ENCODE measurements around the gene S1PR3. TPM values are rescaled to one million over a fixed set of nuclear protein-coding genes. Genes with fewer than 3 reads are reported as not detected.

Gene S1PR3
- total RNA-seq, 1 experiment from 2014 or later = 2.8 TPM

DNA sequence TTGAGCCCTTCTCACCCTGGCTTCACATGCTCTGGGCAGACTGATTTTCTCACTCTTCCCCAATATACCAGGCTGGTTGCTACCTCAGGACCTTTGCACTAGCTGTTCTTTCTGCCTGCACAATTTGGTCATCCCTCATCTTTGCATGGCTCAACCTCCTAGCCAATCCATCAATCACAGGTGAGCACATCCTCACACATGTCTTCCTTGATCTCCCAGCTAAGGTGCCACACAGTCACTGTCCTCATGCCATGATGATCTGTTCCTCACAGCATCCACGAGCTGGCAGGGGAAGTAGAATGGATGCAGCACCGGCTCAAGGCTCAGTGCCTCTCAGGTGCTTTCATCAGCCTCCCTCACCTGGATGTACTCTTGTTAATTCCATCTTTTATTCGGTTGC is 30.6 kb upstream of the S1PR3 start:
- H3K36me3 Mint-ChIP-seq (ENCODE audit: insufficient read depth, unreplicated experiment) = no peaks in the 10 kb centered on the region
- H3K9me3 Mint-ChIP-seq (ENCODE audit: unreplicated experiment) = no peaks in the 10 kb centered on the region
- no TSS peak for BruUV-seq (replicated peaks)
- POLR2A ChIA-PET = no interaction called here
- DNase-seq (ENCODE audit: unreplicated experiment) = no peak
- no peaks in the 10 kb centered on the region for H3K27me3 Mint-ChIP-seq (ENCODE audit: insufficient read depth, unreplicated experiment)
- TF ChIP-seq, protein P1, sequence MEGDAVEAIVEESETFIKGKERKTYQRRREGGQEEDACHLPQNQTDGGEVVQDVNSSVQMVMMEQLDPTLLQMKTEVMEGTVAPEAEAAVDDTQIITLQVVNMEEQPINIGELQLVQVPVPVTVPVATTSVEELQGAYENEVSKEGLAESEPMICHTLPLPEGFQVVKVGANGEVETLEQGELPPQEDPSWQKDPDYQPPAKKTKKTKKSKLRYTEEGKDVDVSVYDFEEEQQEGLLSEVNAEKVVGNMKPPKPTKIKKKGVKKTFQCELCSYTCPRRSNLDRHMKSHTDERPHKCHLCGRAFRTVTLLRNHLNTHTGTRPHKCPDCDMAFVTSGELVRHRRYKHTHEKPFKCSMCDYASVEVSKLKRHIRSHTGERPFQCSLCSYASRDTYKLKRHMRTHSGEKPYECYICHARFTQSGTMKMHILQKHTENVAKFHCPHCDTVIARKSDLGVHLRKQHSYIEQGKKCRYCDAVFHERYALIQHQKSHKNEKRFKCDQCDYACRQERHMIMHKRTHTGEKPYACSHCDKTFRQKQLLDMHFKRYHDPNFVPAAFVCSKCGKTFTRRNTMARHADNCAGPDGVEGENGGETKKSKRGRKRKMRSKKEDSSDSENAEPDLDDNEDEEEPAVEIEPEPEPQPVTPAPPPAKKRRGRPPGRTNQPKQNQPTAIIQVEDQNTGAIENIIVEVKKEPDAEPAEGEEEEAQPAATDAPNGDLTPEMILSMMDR (IDR thresholded peaks at IDR 0.05; ENCODE audit: unreplicated experiment) = no peak
- H3K4me3 Mint-ChIP-seq (ENCODE audit: unreplicated experiment) = no peak overlapping the region
- no peaks in the 10 kb centered on the region for H3K4me1 Mint-ChIP-seq (ENCODE audit: insufficient read depth, unreplicated experiment)
- CTCF ChIA-PET = no interaction called here
- intact Hi-C loops (cut with micrococcal nuclease) = no loop called here
- no peak overlapping the region for H3K27ac Mint-ChIP-seq (ENCODE audit: low read depth, unreplicated experiment)

DNA sequence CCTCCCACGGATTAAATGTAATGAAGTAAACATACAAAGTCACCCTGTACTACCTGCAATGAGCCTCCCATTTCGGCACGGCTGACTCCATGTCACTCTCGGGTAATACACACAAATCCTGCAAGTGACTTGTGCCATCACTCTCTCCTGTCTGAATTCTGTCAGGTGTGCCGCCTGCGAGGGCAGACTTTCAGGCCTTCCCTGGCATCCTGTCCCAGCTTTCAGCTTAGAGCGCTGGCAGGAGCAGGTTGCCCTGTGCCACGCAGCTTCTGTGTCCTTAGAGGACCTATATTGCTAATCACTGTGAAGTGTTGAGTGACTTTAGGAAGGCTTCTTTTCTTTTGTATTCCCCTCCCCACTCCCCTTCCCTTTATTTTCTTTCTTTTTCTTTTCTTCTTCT is 25.8 kb upstream of the S1PR3 start:
- no peak overlapping the region for H3K4me3 Mint-ChIP-seq (ENCODE audit: unreplicated experiment)
- TF ChIP-seq, protein P1 (IDR thresholded peaks at IDR 0.05; ENCODE audit: unreplicated experiment) = no peak
- no TSS peak for BruUV-seq (replicated peaks)
- no peaks in the 10 kb centered on the region for H3K9me3 Mint-ChIP-seq (ENCODE audit: unreplicated experiment)
- peaks cover 5% of the 10 kb centered on the region for H3K4me1 Mint-ChIP-seq (ENCODE audit: insufficient read depth, unreplicated experiment)
- ChIA-PET POLR2A (no interaction called here), CTCF (no interaction called here)
- no peak for DNase-seq (ENCODE audit: unreplicated experiment)
- no peaks in the 10 kb centered on the region for H3K36me3 Mint-ChIP-seq (ENCODE audit: insufficient read depth, unreplicated experiment)
- intact Hi-C loops (cut with micrococcal nuclease) = no loop called here
- H3K27ac Mint-ChIP-seq (ENCODE audit: low read depth, unreplicated experiment) = no peak overlapping the region
- no peaks in the 10 kb centered on the region for H3K27me3 Mint-ChIP-seq (ENCODE audit: insufficient read depth, unreplicated experiment)

DNA sequence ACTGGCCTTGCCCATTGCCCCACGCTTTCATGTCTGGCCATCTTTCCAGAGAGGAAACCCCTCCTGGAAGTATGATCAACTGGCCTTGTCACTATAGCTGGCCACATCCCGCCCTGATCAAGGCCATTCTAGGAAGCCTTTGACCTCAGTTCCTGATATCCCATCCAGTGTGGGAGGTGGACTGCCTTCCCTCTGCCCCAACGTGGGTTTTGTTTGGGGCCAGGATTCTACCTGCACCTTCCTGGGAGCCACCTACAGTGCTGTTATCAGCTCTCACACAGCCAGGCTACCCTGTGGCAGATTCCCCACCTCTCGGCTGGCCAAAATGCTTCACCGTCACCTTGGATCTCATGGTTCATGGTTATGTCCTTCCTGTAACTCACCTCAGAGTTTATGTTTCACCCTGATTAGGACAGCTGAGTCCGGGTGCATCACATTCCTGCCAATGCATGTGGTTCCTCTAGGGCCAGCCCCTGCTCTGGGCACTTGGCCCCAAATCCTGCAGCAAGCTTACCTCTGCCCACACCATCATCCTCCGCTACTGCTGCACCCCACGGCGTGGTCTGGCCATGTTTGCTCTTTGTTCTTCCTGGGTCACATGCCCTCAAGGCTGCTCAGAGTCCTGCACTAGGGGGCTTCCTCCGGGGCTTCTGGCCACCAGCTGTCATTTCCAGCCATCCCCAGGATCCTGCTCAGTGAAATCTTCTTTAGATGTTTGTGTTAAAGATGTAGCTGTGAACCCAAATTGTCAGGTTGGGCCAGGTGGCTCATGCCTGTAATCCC is 24.2 kb upstream of the S1PR3 start:
- Mint-ChIP-seq H3K27ac (ENCODE audit: low read depth, unreplicated experiment) (no peak overlapping the region), H3K9me3 (ENCODE audit: unreplicated experiment) (no peaks in the 10 kb centered on the region), H3K36me3 (ENCODE audit: insufficient read depth, unreplicated experiment) (no peaks in the 10 kb centered on the region), H3K4me1 (ENCODE audit: insufficient read depth, unreplicated experiment) (peaks cover 5% of the 10 kb centered on the region), H3K27me3 (ENCODE audit: insufficient read depth, unreplicated experiment) (no peaks in the 10 kb centered on the region), H3K4me3 (ENCODE audit: unreplicated experiment) (no peak overlapping the region)
- no TSS peak for BruUV-seq (replicated peaks)
- CTCF ChIA-PET = interaction anchor here (0.6 kb wide), 1 partner anchor 77 kb away, joined by 3 read pairs; no protein-coding TSS in a partner anchor
- intact Hi-C loops (cut with micrococcal nuclease) = no loop called here
- TF ChIP-seq, protein P1 (IDR thresholded peaks at IDR 0.05; ENCODE audit: unreplicated experiment) = no peak
- POLR2A ChIA-PET = interaction anchor here (1.1 kb wide), 1 partner anchor 17 kb away, joined by 3 read pairs; no protein-coding TSS in a partner anchor
- no peak for DNase-seq (ENCODE audit: unreplicated experiment)

DNA sequence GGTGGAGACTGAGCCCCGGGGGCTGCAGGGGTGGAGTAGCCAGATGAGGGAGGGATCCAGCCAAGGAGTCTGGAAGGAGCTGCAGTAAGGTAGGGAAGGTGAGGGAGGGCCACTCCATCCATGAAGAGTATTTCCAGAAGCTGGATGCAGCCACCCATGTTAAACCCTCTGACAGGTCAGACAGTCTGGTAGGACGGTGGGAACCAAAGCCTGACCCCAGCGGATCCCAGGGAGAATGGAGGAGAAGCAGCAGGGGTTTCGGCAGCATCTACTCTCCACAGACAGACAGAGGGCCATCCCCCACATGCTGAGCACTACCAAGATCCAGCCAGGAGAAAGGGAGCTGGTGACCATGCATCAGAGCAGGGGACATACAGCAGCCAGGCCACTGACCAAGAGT is 22.5 kb upstream of the S1PR3 start:
- ChIA-PET CTCF (no interaction called here), POLR2A (no interaction called here)
- no peaks in the 10 kb centered on the region for H3K27me3 Mint-ChIP-seq (ENCODE audit: insufficient read depth, unreplicated experiment)
- intact Hi-C loops (cut with micrococcal nuclease) = no loop called here
- BruUV-seq (replicated peaks) = no TSS peak
- H3K9me3 Mint-ChIP-seq (ENCODE audit: unreplicated experiment) = no peaks in the 10 kb centered on the region
- no peaks in the 10 kb centered on the region for H3K36me3 Mint-ChIP-seq (ENCODE audit: insufficient read depth, unreplicated experiment)
- no peak overlapping the region for H3K27ac Mint-ChIP-seq (ENCODE audit: low read depth, unreplicated experiment)
- TF ChIP-seq, protein P1 (IDR thresholded peaks at IDR 0.05; ENCODE audit: unreplicated experiment) = no peak
- peaks cover 5% of the 10 kb centered on the region for H3K4me1 Mint-ChIP-seq (ENCODE audit: insufficient read depth, unreplicated experiment)
- H3K4me3 Mint-ChIP-seq (ENCODE audit: unreplicated experiment) = no peak overlapping the region
- no peak for DNase-seq (ENCODE audit: unreplicated experiment)

All from MCF 10A (cell line).